Esophagus muscularis mucosa (tissue), 4 donors: ENCODE results near the gene PNPLA5.

Source experiments
- EP300 ChIP-seq: sonication (generic); formaldehyde crosslinking; IDR thresholded peaks from one replicate; pipeline ENCODE4 v1.6.1; 2017; ENCODE audit warnings: antibody characterized with exemption
- POLR2A ChIP-seq: fragments of 450-650 bp; IDR thresholded peaks from one replicate; pipeline ENCODE4 v1.6.1; 2017; ENCODE audit warnings: antibody characterized with exemption, moderate library complexity, mild to moderate bottlenecking, low read depth
- POLR2AphosphoS5 ChIP-seq, 2 donors: sonication (generic); formaldehyde crosslinking; IDR thresholded peaks; one replicate each; pipeline ENCODE4 v1.6.1; 2017; ENCODE audit warnings: antibody characterized with exemption in 2 of 2
- TF ChIP-seq, protein P1 (sequence below), 3 experiments: fragments of 200-600 bp in 2 of 3; fragments of 450-650 bp in 1 of 3; sonication (generic) in 2 of 3; IDR thresholded peaks; one replicate each; pipeline ENCODE4 v1.5.1; 2017 to 2019; ENCODE audit warnings: antibody characterized with exemption in 3 of 3, mild to moderate bottlenecking in 2 of 3, moderate library complexity in 1 of 3

DNA sequence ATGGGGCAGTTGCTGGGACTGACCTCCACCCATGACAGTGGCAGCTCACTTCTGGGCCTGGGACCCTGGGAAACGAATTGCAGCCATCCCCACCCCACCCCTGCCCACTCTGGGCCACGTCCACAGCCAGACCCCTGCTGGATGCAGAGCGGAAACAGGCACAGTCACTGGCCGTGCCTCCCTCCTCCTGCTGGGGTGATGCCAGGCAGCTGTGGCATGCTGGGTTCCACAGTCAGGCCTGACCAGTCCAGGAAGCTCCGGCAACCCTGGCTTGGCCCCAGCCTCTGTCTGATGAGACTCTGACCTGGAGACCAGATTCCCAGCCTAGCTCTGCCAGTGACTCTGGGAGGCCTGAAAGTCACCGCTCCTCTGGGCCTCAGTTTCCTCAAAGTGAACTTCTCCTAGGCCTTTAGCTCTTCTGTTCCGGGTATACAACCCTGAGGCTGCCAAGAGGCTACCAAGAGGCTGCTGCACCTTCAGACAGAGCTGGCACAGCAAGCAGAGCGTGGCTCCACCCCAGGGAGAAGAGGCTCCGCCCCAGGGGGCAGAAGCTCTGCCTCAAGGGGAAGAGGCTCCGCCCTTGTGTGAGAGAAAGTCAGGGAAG lies 38.4 kb downstream of the PNPLA5 start:
- TF ChIP-seq, protein P1, sequence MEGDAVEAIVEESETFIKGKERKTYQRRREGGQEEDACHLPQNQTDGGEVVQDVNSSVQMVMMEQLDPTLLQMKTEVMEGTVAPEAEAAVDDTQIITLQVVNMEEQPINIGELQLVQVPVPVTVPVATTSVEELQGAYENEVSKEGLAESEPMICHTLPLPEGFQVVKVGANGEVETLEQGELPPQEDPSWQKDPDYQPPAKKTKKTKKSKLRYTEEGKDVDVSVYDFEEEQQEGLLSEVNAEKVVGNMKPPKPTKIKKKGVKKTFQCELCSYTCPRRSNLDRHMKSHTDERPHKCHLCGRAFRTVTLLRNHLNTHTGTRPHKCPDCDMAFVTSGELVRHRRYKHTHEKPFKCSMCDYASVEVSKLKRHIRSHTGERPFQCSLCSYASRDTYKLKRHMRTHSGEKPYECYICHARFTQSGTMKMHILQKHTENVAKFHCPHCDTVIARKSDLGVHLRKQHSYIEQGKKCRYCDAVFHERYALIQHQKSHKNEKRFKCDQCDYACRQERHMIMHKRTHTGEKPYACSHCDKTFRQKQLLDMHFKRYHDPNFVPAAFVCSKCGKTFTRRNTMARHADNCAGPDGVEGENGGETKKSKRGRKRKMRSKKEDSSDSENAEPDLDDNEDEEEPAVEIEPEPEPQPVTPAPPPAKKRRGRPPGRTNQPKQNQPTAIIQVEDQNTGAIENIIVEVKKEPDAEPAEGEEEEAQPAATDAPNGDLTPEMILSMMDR (IDR thresholded peaks at IDR 0.05): no peak
- TF ChIP-seq POLR2AphosphoS5 (IDR thresholded peaks at IDR 0.05) (no peak), EP300 (no peak), POLR2A (no peak)
